ENCODE data around the gene TAF4.

DNA sequence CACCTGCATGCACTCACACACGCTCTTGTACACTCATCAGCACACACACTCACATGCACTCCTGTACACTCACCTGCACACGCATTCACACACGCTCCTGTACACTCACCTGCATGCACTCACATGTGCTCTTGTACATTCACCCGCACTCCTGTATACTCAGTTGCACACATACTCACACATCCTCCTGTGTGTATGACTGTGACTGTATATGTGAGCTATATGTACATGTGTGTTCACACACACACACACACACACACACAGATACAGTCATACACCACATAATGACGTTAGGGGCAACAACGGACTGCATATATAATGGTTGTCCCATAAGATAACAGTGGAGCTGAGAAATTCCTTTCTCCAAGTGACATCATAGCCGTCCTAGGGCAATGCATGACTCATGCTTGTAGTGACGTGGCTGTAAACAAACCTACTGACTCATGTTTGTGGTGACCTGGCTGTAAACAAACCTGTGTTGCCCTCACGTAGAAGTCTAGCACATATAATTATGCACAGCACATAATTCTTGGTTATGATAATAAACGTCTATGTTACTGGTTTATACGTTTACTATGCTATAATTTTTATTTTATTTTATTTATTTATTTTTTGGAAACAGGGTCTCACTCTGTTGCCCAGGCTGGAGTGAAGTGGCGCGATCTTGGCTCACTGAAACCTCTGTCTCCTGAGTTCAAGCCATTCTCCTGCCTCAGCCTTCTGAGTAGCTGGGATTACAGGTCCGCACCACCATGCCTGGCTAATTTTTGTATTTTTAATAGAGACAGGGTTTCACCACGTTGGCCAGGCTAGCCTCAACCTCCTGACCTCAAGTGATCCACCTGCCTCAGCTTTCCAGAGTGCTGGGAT, 22.8 kb upstream of the TAF4 start:
- TF ChIP-seq POLR2A (IDR thresholded peaks at IDR 0.05) (no peak), CTCF (IDR thresholded peaks at IDR 0.05) (no peak)
